GM19455 (cell line): ENCODE results near the gene S100A14.
"Not testable (repeated sequence)": the region's sequence is repeated elsewhere in the genome, so short reads cannot be mapped to it uniquely, and the experiment has no call there.

Source experiments
- ATAC-seq: cut with Tn5 transposase; IDR thresholded peaks from one replicate; pipeline ENCODE4 v1.9.1; 2021; ENCODE audit not compliant: unreplicated experiment

The S100A14 gene

DNA sequence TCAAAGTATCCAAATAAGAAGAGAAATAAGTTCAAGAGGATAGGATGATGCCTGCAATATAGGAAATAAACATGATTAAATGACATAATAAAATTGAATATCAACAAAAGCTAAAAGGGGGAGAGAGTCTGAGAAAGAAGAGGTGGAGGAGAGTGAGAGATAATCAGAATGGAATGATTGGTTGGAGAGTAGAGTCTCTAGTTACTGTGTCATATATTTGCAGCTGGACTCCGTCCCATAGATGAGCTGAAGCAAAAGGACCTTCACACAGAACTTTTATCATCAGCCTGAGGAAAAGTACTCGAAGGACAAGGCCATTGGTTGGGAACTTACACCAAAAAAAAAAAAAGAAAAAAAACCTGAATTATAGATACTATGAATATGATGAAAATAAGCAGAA, 27.6 kb downstream of the S100A14 start:
- no peak for ATAC-seq

DNA sequence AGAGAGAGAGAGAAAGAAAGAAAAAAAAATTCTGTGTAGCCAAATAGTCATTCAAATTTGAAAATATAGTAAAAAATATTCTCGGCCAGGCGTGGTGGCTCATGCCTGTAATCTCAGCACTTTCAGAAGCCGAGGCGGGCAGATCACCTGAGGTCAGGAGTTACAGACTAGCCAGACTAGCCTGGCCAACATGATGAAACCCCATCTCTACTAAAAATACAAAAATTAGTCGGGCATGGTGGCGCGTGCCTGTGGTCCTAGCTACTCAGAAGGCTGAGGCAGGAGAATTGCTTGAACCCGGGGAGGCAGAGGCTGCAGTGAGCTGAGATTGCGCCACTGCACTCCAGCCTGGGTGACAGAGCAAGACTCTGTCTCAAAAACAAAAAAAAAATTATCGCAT, 28.1 kb downstream of the S100A14 start:
- ATAC-seq, result not testable (repeated sequence)

DNA sequence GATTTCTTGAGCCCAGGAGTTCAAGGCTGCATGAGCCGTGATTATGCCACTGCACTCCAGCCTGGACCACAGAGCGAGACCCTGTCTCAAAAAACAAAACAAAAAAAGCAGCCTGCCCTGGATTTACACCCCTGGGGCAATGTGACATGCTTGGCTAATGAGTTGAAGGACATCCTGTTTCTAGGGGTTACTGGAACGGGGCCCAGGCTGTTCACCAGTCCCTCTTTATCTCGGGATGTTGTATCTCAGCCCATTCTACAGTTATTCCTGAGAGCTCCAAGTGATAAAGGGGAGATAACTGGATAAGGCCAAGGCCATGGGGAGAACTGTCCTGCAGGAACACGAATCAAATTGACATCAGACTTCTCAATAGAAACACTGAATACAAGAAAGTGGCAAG, 28.8 kb downstream of the S100A14 start:
- ATAC-seq, result no peak

DNA sequence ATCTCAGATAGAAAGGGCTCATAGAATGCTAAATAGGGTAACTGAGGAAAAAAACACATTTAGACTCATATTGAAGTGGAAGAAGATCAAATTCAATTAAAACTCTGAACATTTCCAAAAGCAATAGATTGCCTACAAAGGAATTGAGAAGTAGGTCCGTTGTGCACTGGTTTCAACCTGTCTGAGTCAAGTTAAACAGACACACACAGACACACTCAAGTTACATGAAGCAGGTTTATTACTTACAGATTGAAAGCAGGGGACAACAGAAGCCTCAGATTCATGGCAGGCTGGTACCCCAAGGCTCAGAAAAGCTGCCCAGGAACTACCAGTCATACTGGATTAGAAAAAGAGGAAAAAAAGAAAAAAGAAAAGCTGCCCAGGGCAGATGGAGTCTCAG, 29.8 kb downstream of the S100A14 start:
- no peak for ATAC-seq

DNA sequence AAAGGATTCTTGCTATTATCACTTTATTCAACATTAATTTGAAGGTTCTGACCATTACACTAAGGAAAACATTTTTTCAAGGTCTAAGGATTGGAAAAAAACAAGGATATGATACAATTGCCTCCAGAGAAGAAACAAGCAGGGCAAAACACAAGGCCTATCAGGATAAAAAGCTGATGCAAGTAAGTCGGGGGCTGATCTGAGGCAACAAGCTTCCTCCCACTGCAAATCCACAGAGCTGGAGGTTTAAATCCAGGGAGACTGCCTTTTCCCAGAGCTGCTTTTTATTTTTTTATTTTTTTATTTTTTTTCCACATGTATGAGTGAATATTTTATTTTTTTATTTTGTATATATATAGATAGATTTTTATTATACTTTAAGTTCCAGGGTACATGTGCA, 31.1 kb downstream of the S100A14 start:
- no peak for ATAC-seq

DNA sequence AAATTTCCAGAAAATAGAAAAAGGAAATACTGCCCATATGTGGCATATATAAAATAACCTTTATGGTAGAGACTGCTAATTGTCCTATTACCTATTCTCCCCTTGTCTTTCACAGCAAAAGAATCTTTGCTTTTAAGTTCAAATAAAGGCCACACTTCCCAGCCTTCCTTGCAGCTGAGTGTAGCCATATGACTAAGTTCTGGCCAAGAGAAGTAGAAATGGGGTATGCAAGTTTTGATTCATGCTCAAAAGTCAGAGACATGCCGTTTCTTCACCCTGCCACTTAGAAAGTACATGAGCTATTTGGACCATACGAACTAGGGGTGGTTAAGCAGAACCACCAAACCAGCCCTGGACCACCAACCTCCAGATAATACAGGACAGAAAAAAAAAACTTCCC, 32.1 kb downstream of the S100A14 start:
- ATAC-seq, result no peak

DNA sequence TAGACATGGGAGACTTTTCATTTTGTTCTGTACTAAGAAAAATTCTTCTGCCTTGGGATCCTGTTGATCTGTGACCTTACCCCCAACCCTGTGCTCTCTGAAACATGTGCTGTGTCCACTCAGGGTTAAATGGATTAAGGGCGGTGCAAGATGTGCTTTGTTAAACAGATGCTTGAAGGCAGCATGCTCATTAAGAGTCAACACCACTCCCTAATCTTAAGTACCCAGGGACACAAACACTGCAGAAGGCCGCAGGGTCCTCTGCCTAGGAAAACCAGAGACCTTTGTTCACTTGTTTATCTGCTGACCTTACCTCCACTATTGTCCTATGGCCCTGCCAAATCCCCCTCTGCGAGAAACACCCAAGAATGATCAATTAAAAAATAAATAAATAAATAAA, 32.6 kb downstream of the S100A14 start:
- ATAC-seq, result not testable (repeated sequence)

DNA sequence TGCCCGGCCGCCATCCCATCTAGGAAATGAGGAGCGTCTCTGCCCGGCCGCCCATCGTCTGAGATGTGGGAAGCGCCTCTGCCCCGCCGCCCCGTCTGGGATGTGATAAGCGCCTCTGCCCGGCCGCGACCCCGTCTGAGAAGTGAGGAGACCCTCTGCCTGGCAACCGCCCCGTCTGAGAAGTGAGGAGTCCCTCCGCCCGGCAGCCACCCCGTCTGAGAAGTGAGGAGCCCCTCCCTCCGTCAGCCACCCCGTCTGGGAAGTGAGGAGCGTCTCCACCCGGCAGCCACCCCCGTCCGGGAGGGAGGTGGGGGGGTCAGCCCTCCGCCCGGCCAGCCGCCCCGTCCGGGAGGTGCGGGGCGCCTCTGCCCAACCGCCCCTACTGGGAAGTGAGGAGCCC, 33.3 kb downstream of the S100A14 start:
- ATAC-seq, result not testable (repeated sequence)

DNA sequence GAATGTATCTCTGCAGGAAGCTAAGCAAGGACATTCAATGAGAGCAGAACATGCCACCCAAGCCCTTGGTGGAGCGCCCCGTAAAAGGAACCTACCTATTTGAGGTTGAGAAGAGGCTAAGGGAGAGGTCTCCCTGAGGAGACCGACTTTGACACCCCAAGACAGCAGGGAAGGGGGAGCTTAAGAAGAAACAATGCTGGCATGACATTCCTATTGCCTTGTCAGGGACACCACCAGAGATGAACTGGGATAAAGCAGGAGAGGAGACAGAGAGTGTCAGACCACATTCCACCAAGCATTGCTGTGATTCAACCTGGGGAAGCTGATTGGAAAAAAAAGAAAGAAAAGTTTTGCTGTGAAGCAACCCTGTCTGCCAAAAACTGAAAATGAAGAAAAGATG, 37.2 kb downstream of the S100A14 start:
- no peak for ATAC-seq

DNA sequence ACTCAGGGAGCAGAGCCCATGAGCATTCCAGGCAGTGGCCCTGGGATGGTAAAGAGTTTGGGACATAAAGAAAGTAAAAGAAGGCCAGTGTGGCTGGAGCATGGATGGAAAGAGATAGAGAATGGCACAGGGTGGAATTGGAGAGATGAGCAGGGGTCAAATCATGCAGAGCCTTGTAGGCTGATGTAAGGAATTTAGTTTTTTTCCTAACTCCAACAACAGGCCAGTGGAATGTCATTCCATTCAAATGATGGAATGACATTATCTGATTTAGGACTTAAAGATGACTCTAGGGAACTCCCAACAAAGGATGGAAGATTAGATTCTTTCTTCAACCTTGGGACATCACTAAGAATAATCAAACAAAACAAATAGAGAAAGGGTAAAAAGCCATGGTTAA, 37.6 kb downstream of the S100A14 start:
- ATAC-seq, result no peak

DNA sequence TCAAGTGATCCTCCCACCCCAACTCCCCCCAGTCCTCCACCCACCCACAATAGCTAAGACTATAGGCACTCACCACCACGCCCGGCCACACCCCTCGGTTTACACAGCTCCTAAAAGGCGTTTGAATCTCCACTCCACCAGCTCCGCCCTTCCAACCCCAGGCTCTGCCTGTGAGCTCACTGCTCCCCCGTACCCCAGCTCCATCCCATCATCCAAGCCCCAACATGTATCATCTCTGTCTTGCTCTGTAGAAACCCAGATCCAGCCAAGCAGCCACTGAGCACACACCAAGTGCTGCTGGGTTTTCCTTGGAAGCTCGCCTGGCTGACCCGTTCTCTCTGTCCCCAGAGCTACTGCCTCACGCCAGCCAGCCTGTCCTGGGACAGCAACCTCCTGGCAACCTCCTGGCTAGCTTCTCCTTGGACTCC, 38.5 kb downstream of the S100A14 start:
- no peak for ATAC-seq

DNA sequence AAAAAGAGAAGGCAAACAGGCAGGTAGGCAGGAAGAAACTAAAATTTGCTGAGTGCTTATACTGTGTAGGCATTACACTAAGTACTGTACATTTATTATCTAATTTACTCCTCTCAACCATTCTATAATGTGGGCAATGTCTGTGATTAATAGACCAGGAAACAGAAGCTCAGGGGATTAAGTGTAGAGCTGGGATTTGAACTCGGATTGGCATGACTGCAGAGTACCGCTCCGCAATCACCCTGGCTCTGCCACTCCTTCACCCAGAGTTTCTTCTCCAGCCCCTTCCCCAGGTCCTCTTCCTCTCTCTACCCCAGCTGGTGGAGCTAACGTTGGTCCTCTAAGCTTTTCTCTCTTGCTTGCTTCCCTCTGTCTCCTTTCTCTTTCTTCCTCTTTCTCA, 39.0 kb downstream of the S100A14 start:
- no peak for ATAC-seq

DNA sequence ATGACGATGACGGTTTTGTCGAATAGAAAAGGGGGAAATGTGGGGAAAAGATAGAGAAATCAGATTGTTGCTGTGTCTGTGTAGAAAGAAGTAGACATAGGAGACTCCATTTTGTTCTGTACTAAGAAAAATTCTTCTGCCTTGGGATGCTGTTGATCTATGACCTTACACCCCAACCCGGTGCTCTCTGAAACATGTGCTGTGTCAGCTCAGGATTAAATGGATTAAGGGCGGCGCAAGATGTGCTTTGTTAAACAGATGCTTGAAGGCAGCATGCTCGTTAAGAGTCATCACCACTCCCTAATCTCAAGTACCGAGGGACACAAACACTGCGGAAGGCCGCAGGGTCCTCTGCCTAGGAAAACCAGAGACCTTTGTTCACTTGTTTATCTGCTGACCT, 40.6 kb downstream of the S100A14 start:
- not testable (repeated sequence) for ATAC-seq

DNA sequence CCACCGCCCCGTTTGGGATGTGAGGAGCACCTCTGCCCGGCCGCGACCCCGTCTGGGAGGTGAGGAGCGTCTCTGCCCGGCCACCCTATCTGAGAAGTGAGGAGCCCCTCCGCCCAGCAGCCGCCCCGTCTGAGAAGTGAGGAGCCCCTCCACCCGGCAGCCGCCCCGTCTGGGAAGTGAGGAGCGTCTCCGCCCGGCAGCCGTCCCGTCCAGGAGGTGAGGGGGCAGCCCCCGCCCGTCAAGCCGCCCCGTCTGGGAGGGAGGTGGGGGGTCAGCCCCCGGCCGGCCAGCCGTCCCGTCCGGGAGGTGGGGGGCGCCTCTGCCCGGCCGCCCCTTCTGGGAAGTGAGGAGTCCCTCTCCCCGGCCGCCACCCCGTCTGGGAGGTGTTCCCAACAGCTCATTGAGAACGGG, 41.0 kb downstream of the S100A14 start:
- not testable (repeated sequence) for ATAC-seq

DNA sequence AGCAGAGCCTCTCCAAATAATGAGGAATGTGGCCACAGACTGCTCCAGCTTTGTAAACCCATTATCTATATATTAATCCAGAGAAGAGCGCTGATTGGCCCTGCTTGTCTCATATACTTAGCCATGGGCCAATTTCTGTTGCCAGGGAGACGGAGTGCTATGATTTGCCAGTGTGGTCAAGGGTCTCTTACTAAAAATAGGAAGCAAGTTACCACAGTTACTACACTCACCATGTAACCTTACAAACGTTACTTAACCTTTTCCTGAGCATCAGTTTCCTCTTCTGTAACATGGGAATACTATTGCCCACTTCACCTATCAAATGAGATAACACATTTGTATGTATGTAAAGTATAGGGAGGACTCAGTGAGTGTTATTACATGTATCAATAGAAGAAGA, 42.8 kb downstream of the S100A14 start:
- no peak for ATAC-seq

DNA sequence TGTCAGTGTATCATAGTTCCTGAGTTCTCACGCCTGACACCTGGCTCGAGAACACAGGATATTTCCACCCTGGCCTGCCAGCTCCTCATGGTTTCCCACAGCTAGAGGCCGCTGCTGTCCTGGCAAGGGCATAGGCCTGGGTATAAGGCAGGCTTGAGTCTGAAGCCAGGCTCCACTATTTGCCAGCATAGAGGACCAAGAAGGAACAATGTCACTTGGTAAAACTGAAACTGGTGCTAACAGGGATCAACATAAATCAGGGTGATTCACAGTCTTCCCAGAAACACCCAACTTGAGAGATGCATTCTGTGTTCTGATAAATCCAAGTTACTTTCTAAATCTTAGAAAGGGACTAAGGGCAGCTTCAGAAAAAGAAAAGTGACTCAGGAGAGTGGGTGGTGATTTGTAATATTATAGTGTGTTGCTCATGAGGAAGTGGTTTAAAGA, 43.5 kb downstream of the S100A14 start:
- peak; percentile 55 for ATAC-seq

DNA sequence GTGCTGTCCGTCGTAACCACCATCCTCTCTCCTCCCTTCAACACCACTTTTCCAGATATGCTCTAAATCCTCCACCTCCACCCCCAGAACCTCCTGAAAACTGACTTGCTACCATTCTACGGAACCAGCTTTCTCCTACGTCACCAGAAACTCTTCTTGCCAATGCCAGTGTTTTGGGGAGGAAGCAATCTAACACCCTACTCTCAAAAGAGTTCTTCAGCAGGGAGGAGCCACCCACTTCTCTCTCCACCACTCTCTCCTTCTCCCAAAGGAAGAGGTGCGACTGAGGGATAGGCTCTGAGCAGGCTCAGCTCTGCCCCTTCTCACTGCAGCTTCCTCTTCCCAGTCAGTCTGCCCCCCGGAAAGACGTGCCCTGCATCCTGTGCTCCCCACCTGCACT, 44.4 kb downstream of the S100A14 start:
- no peak for ATAC-seq

DNA sequence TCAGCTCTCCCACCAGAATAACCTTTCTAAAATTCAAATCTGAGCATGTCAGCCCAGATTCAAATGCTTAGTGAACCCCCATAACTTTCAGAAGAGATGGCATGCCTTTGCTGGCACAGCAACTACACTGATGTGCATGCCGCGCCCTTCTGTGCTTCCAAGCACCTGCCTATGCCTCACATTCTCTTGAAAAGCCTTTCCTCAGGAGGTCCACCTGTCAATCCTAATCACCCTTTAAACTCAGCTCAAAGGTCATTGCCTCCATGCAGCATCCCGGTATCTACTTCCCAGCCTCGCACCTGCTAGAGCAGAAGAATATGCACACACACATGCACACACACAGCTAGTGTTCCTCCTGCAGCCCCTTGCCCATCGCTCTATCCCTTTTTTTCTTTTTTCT, 45.3 kb downstream of the S100A14 start:
- ATAC-seq, result no peak

DNA sequence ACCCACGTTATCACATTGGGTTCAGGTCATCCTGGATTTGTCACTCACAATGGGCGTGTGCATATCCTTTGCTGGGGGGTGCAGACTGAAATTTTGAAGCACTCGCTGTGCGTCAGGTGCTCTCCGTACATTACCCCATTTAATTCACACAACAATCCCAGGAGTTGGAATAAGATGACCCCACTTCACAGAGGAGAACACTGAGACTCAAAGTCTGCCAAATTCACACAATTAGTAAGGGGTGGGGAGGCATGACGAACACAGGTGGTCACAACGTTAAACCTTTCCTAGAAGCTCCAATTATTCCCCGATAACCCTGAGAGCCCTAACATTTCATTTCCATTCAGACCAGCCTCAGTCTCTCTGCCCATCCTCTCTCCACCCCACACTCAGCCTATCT, 46.7 kb downstream of the S100A14 start:
- no peak for ATAC-seq

DNA sequence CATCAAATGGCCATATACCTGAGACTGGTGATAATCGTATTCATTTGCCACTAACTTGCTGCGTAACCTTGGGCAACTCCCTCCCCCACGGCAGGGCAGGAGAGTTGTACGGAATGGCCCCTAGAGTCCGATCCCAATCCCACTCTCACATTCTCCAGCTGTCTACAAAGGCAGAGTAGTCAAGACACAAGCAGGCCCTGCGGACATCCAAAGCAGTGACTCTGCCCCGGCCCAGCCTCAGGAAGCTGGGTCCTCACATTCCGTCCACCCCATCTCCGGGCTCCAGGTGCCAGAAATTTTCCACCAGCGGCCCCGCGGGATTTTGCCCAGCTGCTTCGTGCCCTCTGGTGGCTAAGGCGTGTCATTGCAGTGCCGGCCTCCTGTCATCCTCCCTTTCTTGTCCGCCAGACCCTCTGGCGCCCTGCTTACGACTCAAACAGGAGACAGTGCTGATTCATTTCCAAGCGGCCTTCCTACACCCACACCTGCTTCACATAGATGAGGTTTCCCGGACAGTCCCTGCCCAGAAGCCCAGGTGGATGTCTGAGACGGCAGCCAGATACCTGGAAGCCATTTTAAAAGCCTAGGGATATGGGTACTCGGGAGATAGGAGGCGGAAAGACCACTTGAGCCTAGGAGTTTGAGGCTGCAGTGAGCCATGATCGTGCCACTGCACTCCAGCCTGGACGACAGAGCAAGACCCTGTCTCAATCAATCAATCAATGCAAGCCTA, 47.6 kb downstream of the S100A14 start:
- no peak for ATAC-seq

DNA sequence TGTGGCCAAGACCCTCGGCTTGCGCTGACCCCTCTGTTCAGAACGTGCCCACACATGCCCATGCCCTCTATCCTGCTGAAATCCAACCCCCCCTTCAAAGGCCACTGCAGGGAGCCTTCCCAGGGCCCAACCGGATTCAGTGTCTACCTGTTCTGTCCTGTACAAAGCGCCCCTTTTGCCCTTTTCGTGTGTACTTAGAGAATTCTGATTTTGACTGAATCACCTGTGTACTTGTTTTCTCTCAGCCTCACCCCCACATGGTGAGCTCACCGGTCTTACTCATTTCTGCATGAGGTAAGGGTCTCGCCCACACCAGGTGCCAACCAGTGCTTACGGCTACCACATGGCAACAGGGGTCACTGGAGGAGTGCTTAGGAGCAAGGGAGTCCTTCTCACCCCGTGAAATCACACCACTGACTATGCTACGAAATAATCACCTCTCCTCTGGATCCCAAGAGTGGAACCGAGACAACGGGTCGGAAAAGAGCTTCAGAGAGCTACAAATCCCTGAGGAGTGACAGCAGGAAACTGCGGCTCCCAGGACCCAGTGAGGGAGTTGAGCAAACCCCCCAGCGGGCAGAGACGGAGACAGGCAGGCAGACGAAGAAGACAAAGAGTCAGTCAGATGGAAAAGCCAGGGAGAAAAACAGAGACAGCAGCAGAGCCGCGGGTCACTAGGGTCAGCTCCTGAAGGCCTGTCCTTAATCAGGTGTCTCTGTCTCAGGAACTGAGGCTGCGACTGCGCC, 48.3 kb downstream of the S100A14 start:
- no peak for ATAC-seq
